Trophoblast cell (in vitro differentiated cells and primary cell): ENCODE measurements around the gene ZBTB7A.

Source experiments
- DNase-seq, 2 donors: peaks; one replicate each; pipeline ENCODE4 v3.0.0-alpha.2; 2016
- H2AFZ ChIP-seq: 2 replicates; pipeline ENCODE4 v1.6.1; 2013; ENCODE audit warnings: low read length, moderate library complexity, mild to moderate bottlenecking; ENCODE audit not compliant: insufficient read depth, poor library complexity
- H2AK5ac ChIP-seq: 2 replicates; pipeline ENCODE4 v1.6.1; 2013; ENCODE audit warnings: mild to moderate bottlenecking, low read length
- H2BK120ac ChIP-seq: 2 replicates; pipeline ENCODE4 v1.6.1; 2013; ENCODE audit warnings: low read length, mild to moderate bottlenecking, moderate library complexity; ENCODE audit not compliant: insufficient read depth, poor library complexity
- H2BK12ac ChIP-seq: 2 replicates; pipeline ENCODE4 v1.6.1; 2013; ENCODE audit warnings: mild to moderate bottlenecking, low read length, moderate library complexity
- H2BK5ac ChIP-seq: 2 replicates; pipeline ENCODE4 v1.6.1; 2013; ENCODE audit warnings: low read length, low read depth, moderate library complexity, mild to moderate bottlenecking; ENCODE audit not compliant: poor library complexity
- H3K14ac ChIP-seq: 2 replicates; pipeline ENCODE4 v1.6.1; 2013; ENCODE audit warnings: mild to moderate bottlenecking, low read length
- H3K18ac ChIP-seq: 2 replicates; pipeline ENCODE4 v1.6.1; 2013; ENCODE audit warnings: mild to moderate bottlenecking, low read length
- H3K23ac ChIP-seq: 2 replicates; pipeline ENCODE4 v1.6.1; 2013; ENCODE audit warnings: low read length
- H3K27ac ChIP-seq: 2 replicates; pipeline ENCODE4 v1.5.1; 2013; ENCODE audit warnings: low read depth, mild to moderate bottlenecking, inconsistent platforms, low read length, moderate library complexity
- H3K27me3 ChIP-seq: 2 replicates; pipeline ENCODE4 v1.6.1; 2013; ENCODE audit warnings: inconsistent platforms, mild to moderate bottlenecking, low read length, moderate library complexity; ENCODE audit not compliant: insufficient read depth
- H3K36me3 ChIP-seq, 2 experiments: 1 replicate in 1 of 2; 2 replicates in 1 of 2; pipeline ENCODE4 v1.6.1; 2013; ENCODE audit warnings: low read length in 2 of 2, mild to moderate bottlenecking in 2 of 2, moderate library complexity in 1 of 2; ENCODE audit not compliant: insufficient read depth in 2 of 2, control insufficient read depth in 1 of 2
- H3K4ac ChIP-seq: 2 replicates; pipeline ENCODE4 v1.6.1; 2013; ENCODE audit warnings: low read depth, mild to moderate bottlenecking, low read length, moderate library complexity
- H3K4me1 ChIP-seq, 2 experiments: 1 replicate in 1 of 2; 2 replicates in 1 of 2; pipeline ENCODE4 v1.6.1; 2013; ENCODE audit warnings: low read length in 2 of 2, mild to moderate bottlenecking in 2 of 2, moderate library complexity in 1 of 2; ENCODE audit not compliant: insufficient read depth in 2 of 2, control insufficient read depth in 1 of 2
- H3K4me2 ChIP-seq: 2 replicates; pipeline ENCODE4 v1.6.1; 2013; ENCODE audit warnings: inconsistent platforms, mild to moderate bottlenecking, low read length, moderate library complexity
- H3K4me3 ChIP-seq: 2 replicates; pipeline ENCODE4 v1.5.1; 2013; ENCODE audit warnings: mild to moderate bottlenecking, low read depth, low read length, inconsistent platforms
- H3K79me1 ChIP-seq: one replicate; pipeline ENCODE4 v1.6.1; 2013; ENCODE audit warnings: low read length
- H3K79me2 ChIP-seq: 2 replicates; pipeline ENCODE4 v1.6.1; 2013; ENCODE audit warnings: low read length, mild to moderate bottlenecking; ENCODE audit not compliant: control insufficient read depth, insufficient read depth, poor library complexity
- H3K9ac ChIP-seq: 2 replicates; pipeline ENCODE4 v1.6.1; 2013; ENCODE audit warnings: mild to moderate bottlenecking, low read length
- H3K9me3 ChIP-seq: 2 replicates; pipeline ENCODE4 v1.6.1; 2013; ENCODE audit warnings: low read depth, mild to moderate bottlenecking, control low read depth, inconsistent platforms, low read length; ENCODE audit not compliant: insufficient read depth
- H4K12ac ChIP-seq: 2 replicates; pipeline ENCODE4 v1.6.1; 2013; ENCODE audit warnings: low read depth, mild to moderate bottlenecking, low read length, moderate library complexity
- H4K8ac ChIP-seq: 2 replicates; pipeline ENCODE4 v1.6.1; 2013; ENCODE audit warnings: low read depth, mild to moderate bottlenecking, low read length, moderate library complexity
- H4K91ac ChIP-seq: one replicate; pipeline ENCODE4 v1.6.1; 2013; ENCODE audit warnings: low read depth, mild to moderate bottlenecking, low read length, moderate library complexity
- WGBS: extraction: QIAGEN DNeasy Blood & Tissue Kit; methylation state at CpG from one replicate; pipeline ENCODE4 v1.1.7; 2013; ENCODE audit warnings: missing lambda C conversion rate; ENCODE audit not compliant: insufficient read length, insufficient coverage; ENCODE audit errors: extremely low coverage; 5-methylcytosine and 5-hydroxymethylcytosine counted together

The ZBTB7A gene

DNA sequence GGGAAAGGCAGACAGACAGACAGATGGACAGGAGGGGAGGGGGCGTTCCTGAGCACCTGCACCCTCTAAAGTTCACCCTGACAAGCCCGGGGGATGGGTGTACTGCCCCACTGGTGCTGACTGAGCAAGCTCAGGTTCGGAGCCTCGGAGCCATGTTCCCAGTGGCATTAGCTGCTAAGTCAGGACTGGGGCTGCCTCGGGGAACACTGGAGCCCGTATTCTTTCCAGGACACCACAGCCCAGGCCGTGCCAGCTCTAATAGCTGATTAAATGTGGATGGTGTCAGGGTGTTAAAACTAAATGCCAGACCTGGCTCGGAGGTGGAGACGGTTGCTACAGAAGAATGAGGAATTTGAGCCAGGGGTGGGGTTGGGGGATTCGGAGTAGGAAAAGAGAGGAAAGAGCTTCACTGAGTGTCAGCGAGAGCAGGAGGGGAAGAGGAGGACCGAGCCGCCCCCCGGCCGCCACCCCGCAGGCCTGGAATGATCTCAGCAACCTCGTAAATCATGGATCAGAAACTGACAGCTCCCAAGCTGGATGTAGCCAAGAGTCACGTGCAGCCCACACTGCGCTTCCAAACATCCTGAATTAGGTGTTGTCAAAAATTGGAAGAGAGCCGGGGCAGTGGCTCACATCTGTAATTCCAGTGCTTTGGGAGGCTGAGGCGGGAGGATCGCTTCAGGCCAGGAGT lies 46.8 kb upstream of the ZBTB7A start:
- Histone ChIP-seq H4K12ac (no peak overlapping the region), H3K4me2 (no peak overlapping the region), H3K79me2 (no peaks in the 10 kb centered on the region), H3K14ac (no peak overlapping the region), H2BK12ac (no peak overlapping the region), H4K91ac (no peak overlapping the region), H4K8ac (no peak overlapping the region), H3K9ac (no peak overlapping the region), H3K4me3 (no peak overlapping the region), H2AK5ac (no peak overlapping the region), H2BK120ac (no peak overlapping the region), H3K9me3 (peaks cover 5% of the 10 kb centered on the region), H3K36me3 (peaks cover 80 to 87% of the 10 kb centered on the region in 2 experiments), H3K23ac (no peak overlapping the region), H3K4me1 (no peaks in the 10 kb centered on the region), H3K27ac (no peak overlapping the region), H2AFZ (no peak overlapping the region), H2BK5ac (no peak overlapping the region), H3K79me1 (no peaks in the 10 kb centered on the region), H3K18ac (peak overlapping the region; percentile 21), H3K27me3 (no peaks in the 10 kb centered on the region), H3K4ac (no peak overlapping the region)
- no CpG with 5 or more reads among the region's 22 CpGs for WGBS
- no peak for DNase-seq

DNA sequence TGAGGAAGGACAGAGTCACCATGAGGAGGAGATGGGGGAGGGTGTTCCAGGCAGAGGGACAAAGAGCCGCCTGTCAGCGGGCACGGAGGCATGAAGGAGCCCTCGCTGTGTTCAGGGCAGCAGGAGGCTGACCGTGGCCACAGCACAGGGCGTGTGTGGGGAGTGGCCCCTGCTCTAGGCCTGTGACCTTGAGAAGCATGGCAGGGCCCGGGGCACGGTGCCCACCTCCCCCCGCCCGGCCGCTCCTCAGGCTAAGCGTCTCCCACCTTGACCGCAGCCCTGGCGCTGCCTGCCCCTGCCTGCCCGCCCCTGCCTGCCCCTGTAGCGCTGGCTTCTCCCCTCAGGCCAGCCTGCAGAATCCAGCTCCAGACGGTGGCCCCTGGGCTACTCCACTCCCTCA lies 45.7 kb upstream of the ZBTB7A start:
- WGBS, result no CpG with 5 or more reads among the region's 17 CpGs
- Histone ChIP-seq H3K27me3 (no peaks in the 10 kb centered on the region), H4K8ac (no peak overlapping the region), H3K4me3 (no peak overlapping the region), H4K12ac (peak overlapping the region; percentile 24), H3K27ac (no peak overlapping the region), H2BK12ac (no peak overlapping the region), H2BK5ac (no peak overlapping the region), H4K91ac (no peak overlapping the region), H3K14ac (no peak overlapping the region), H3K4me2 (no peak overlapping the region), H2BK120ac (no peak overlapping the region), H3K79me2 (no peaks in the 10 kb centered on the region), H2AFZ (no peak overlapping the region), H2AK5ac (no peak overlapping the region), H3K9ac (no peak overlapping the region), H3K9me3 (peaks cover 5% of the 10 kb centered on the region), H3K4ac (no peak overlapping the region), H3K36me3 (peaks cover 86 to 88% of the 10 kb centered on the region in 2 experiments), H3K23ac (no peak overlapping the region), H3K4me1 (no peaks in the 10 kb centered on the region), H3K79me1 (no peaks in the 10 kb centered on the region), H3K18ac (peak overlapping the region; percentile 29)
- no peak for DNase-seq

DNA sequence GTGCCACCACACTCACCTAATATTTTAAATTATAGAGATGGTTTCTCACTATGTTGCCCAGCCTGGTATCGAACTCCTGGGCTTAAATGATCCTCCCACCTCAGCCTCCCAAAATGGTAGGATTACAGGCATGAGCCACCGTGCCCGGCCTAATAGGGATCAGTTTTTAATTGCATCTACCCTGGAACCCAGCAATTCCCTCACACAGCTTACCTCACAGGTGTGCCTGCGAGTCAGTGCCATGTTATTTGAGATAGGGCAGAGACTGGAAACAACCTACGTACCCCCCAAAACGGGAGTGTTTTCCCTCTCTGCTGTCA lies 42.9 kb upstream of the ZBTB7A start:
- Histone ChIP-seq H2BK5ac (no peak overlapping the region), H3K23ac (no peak overlapping the region), H3K9me3 (peaks cover 5% of the 10 kb centered on the region), H2AK5ac (no peak overlapping the region), H3K4me3 (no peak overlapping the region), H2BK120ac (no peak overlapping the region), H3K4me1 (no peaks in the 10 kb centered on the region), H3K18ac (no peak overlapping the region), H3K27ac (no peak overlapping the region), H4K8ac (no peak overlapping the region), H3K4me2 (no peak overlapping the region), H3K14ac (no peak overlapping the region), H3K79me1 (no peaks in the 10 kb centered on the region), H2AFZ (no peak overlapping the region), H3K4ac (no peak overlapping the region), H3K79me2 (no peaks in the 10 kb centered on the region), H3K36me3 (peaks cover 81 to 86% of the 10 kb centered on the region in 2 experiments), H3K27me3 (no peaks in the 10 kb centered on the region), H4K12ac (no peak overlapping the region), H3K9ac (no peak overlapping the region), H2BK12ac (no peak overlapping the region), H4K91ac (no peak overlapping the region)
- DNase-seq, result no peak
- no CpG with 5 or more reads among the region's 6 CpGs for WGBS

DNA sequence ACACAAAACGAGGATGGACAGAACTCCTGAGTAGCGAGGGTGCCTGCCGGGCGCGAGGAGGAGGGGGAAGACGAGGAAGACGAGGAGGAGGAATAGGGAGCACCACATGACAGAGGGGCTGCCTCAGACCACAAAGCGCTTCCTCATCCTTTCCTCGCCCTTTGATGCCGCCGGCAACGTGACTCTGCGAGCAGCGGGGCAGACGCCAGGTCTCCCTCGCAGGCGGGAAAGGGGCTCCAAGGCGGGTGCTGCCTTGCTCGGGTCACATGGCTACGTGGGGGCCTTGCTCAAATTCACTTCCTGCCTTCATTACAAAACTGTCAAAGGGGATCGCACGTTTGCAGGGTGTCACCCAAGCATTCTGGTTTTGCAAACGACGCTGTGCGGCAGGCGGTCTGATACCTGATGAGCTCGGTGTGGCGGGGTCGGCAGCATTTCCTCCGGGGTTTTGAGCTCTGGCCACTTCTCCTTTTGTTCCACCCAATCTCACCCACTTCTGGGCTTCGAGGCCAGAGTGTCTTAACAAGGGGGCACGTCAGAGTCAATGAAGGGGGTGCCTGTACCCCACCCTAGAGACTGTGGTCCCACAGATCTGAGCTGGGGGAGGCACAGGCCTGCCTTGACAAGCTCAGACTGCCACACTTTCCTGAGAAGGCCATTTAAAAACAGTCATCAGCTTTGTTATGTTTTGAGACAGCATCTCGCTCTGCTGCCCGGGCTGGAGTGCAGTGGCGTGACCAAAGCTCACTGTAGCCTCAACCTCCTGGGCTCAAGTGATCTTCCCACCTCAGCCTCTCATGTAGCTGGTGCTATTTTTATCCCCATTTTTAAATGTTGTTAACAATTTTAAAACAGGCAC lies 42.3 kb upstream of the ZBTB7A start:
- Histone ChIP-seq H2AK5ac (no peak overlapping the region), H3K4me2 (no peak overlapping the region), H3K14ac (no peak overlapping the region), H3K4ac (no peak overlapping the region), H3K18ac (no peak overlapping the region), H3K4me3 (no peak overlapping the region), H3K27me3 (no peaks in the 10 kb centered on the region), H2AFZ (no peak overlapping the region), H4K8ac (no peak overlapping the region), H3K4me1 (no peaks in the 10 kb centered on the region), H3K9me3 (peaks cover 5% of the 10 kb centered on the region), H3K27ac (no peak overlapping the region), H2BK120ac (no peak overlapping the region), H3K79me1 (no peaks in the 10 kb centered on the region), H3K23ac (no peak overlapping the region), H4K12ac (no peak overlapping the region), H2BK12ac (no peak overlapping the region), H2BK5ac (no peak overlapping the region), H4K91ac (no peak overlapping the region), H3K36me3 (peaks cover 80 to 84% of the 10 kb centered on the region in 2 experiments), H3K79me2 (no peaks in the 10 kb centered on the region), H3K9ac (no peak overlapping the region)
- DNase-seq, result no peak
- no CpG with 5 or more reads among the region's 35 CpGs for WGBS
